Liver (tissue), 3 donors: Measurements from ENCODE around the gene ZNF79.

Experiments used
- GABPA ChIP-seq, 2 donors: IDR thresholded peaks in 1 of 2; conservative IDR thresholded peaks in 1 of 2; 2 replicates each; pipeline ENCODE4 v1.6.1; 2016; ENCODE audit warnings: antibody characterized with exemption in 2 of 2, mild to moderate bottlenecking in 1 of 2, moderate library complexity in 1 of 2
- JUND ChIP-seq, 2 donors: IDR thresholded peaks; 2 replicates each; pipeline ENCODE4 v1.6.1; 2016; ENCODE audit warnings: antibody characterized with exemption in 2 of 2
- TF ChIP-seq, protein P1 (sequence below): fragments of 150-350 bp; IDR thresholded peaks from 2 replicates; pipeline ENCODE4 v1.5.1; 2017; ENCODE audit warnings: improper control_type of control experiment, low read depth, low read length; ENCODE audit not compliant: missing input control
- TF ChIP-seq, protein P2 (sequence below): IDR thresholded peaks from 2 replicates; pipeline ENCODE4 v1.6.1; 2016; ENCODE audit warnings: antibody characterized with exemption
- TF ChIP-seq, protein P3 (sequence below): IDR thresholded peaks from 2 replicates; pipeline ENCODE4 v1.6.1; 2016; ENCODE audit warnings: antibody characterized with exemption, mild to moderate bottlenecking
- donor health status: healthy.
- donor health status: healthy.

DNA sequence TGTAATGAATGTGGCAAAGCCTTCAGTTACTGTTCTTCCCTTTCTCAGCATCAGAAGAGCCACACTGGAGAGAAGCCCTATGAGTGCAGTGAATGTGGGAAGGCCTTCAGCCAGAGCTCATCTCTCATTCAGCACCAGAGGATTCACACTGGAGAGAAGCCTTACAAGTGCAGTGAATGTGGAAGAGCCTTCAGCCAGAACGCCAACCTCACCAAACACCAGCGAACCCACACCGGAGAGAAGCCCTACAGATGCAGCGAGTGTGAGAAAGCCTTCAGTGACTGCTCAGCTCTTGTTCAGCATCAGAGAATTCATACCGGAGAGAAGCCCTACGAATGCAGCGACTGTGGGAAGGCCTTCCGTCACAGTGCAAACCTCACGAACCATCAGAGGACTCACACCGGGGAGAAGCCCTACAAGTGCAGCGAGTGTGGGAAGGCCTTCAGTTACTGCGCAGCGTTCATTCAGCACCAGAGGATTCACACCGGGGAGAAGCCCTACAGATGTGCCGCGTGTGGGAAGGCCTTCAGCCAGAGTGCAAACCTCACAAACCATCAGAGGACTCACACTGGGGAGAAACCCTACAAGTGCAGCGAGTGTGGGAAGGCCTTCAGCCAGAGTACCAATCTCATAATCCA is 20.2 kb downstream of the ZNF79 start:
- TF ChIP-seq, protein P1, sequence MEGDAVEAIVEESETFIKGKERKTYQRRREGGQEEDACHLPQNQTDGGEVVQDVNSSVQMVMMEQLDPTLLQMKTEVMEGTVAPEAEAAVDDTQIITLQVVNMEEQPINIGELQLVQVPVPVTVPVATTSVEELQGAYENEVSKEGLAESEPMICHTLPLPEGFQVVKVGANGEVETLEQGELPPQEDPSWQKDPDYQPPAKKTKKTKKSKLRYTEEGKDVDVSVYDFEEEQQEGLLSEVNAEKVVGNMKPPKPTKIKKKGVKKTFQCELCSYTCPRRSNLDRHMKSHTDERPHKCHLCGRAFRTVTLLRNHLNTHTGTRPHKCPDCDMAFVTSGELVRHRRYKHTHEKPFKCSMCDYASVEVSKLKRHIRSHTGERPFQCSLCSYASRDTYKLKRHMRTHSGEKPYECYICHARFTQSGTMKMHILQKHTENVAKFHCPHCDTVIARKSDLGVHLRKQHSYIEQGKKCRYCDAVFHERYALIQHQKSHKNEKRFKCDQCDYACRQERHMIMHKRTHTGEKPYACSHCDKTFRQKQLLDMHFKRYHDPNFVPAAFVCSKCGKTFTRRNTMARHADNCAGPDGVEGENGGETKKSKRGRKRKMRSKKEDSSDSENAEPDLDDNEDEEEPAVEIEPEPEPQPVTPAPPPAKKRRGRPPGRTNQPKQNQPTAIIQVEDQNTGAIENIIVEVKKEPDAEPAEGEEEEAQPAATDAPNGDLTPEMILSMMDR, result no peak
- TF ChIP-seq GABPA (IDR thresholded peaks at IDR 0.05 in 1 of 2, conservative IDR thresholded peaks at IDR 0.05 in 1 of 2) (no peak), JUND (IDR thresholded peaks at IDR 0.05) (no peak)
- TF ChIP-seq, protein P2, sequence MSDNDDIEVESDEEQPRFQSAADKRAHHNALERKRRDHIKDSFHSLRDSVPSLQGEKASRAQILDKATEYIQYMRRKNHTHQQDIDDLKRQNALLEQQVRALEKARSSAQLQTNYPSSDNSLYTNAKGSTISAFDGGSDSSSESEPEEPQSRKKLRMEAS, result no peak
- TF ChIP-seq, protein P3, sequence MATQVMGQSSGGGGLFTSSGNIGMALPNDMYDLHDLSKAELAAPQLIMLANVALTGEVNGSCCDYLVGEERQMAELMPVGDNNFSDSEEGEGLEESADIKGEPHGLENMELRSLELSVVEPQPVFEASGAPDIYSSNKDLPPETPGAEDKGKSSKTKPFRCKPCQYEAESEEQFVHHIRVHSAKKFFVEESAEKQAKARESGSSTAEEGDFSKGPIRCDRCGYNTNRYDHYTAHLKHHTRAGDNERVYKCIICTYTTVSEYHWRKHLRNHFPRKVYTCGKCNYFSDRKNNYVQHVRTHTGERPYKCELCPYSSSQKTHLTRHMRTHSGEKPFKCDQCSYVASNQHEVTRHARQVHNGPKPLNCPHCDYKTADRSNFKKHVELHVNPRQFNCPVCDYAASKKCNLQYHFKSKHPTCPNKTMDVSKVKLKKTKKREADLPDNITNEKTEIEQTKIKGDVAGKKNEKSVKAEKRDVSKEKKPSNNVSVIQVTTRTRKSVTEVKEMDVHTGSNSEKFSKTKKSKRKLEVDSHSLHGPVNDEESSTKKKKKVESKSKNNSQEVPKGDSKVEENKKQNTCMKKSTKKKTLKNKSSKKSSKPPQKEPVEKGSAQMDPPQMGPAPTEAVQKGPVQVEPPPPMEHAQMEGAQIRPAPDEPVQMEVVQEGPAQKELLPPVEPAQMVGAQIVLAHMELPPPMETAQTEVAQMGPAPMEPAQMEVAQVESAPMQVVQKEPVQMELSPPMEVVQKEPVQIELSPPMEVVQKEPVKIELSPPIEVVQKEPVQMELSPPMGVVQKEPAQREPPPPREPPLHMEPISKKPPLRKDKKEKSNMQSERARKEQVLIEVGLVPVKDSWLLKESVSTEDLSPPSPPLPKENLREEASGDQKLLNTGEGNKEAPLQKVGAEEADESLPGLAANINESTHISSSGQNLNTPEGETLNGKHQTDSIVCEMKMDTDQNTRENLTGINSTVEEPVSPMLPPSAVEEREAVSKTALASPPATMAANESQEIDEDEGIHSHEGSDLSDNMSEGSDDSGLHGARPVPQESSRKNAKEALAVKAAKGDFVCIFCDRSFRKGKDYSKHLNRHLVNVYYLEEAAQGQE, result no peak
